Fibroblast of lung (primary cell): Measurements from ENCODE around the gene AKAP9. TPM values are rescaled to one million over a fixed set of nuclear protein-coding genes. Genes with fewer than 3 reads are reported as not detected.
"Not testable (repeated sequence)": the region's sequence is repeated elsewhere in the genome, so short reads cannot be mapped to it uniquely, and the experiment has no call there.

Experiments used
- DNase-seq, 2 donors: peaks; one replicate each; pipeline versions ENCODE4 v3.0.0 to v3.0.0-alpha.2; 2010; ENCODE audit warnings: low read depth in 2 of 2
- H2AFZ ChIP-seq: 2 replicates; pipeline ENCODE4 v1.5.1; 2012; ENCODE audit warnings: low read length, control low read depth, inconsistent platforms
- H3K27ac ChIP-seq: 2 replicates; pipeline ENCODE4 v1.5.1; 2011; ENCODE audit warnings: low read length, control low read depth; ENCODE audit not compliant: insufficient read depth
- H3K27me3 ChIP-seq: 2 replicates; pipeline ENCODE4 v1.5.1; 2011; ENCODE audit warnings: mild to moderate bottlenecking, low read length; ENCODE audit not compliant: control insufficient read depth, insufficient read depth
- H3K36me3 ChIP-seq: 2 replicates; pipeline ENCODE4 v1.5.1; 2011; ENCODE audit warnings: low read length; ENCODE audit not compliant: control insufficient read depth, insufficient read depth
- H3K4me1 ChIP-seq: 2 replicates; pipeline ENCODE4 v1.5.1; 2011; ENCODE audit warnings: low read length; ENCODE audit not compliant: control insufficient read depth, insufficient read depth; ENCODE audit errors: extremely low read depth
- H3K4me2 ChIP-seq: 2 replicates; pipeline ENCODE4 v1.5.1; 2011; ENCODE audit warnings: low read length, control low read depth; ENCODE audit not compliant: insufficient read depth; ENCODE audit errors: extremely low read depth
- H3K4me3 ChIP-seq, 4 experiments: fragments of 200-600 bp in 1 of 4; sonication (generic) in 1 of 4; replicated peaks in 1 of 4; 2 replicates each; pipeline ENCODE4 v1.5.1; 2011 to 2016; ENCODE audit warnings: low read length in 4 of 4, low read depth in 3 of 4, mild to moderate bottlenecking in 3 of 4, control low read depth in 2 of 4, inconsistent platforms in 1 of 4, mixed read lengths in 1 of 4; ENCODE audit not compliant: insufficient read depth in 1 of 4; ENCODE audit errors: control extremely low read depth in 1 of 4
- H3K79me2 ChIP-seq: 2 replicates; pipeline ENCODE4 v1.5.1; 2012; ENCODE audit warnings: mild to moderate bottlenecking, low read length, inconsistent platforms; ENCODE audit not compliant: control insufficient read depth, insufficient read depth
- H3K9ac ChIP-seq: 2 replicates; pipeline ENCODE4 v1.5.1; 2011; ENCODE audit warnings: mild to moderate bottlenecking, low read length, control low read depth; ENCODE audit not compliant: insufficient read depth
- H3K9me3 ChIP-seq: 2 replicates; pipeline ENCODE4 v1.5.1; 2012; ENCODE audit warnings: low read depth, low read length; ENCODE audit not compliant: control insufficient read depth, insufficient read depth
- H4K20me1 ChIP-seq: 2 replicates; pipeline ENCODE4 v1.5.1; 2011; ENCODE audit warnings: low read length; ENCODE audit not compliant: control insufficient read depth, insufficient read depth; ENCODE audit errors: extremely low read depth
- EZH2 ChIP-seq: IDR thresholded peaks from 2 replicates; pipeline ENCODE4 v1.5.1; 2012; ENCODE audit warnings: low read length, control low read depth, mild to moderate bottlenecking; ENCODE audit errors: missing control alignments
- polyA plus RNA-seq, 2 donors: library from polyadenylated mRNA; depleted of rRNA in 1 of 2; stranded (reverse) in 1 of 2; unstranded in 1 of 2; fragments of >200 nt; gene quantifications; 2 replicates each; pipeline ENCODE4 v1.2.1, GENCODE V29; 2011 to 2012; ENCODE audit warnings: missing spikeins in 1 of 2
- total RNA-seq: library from RNA; depleted of rRNA; stranded (reverse); fragments of >200 nt; gene quantifications from 2 replicates; pipeline ENCODE4 v1.2.1, GENCODE V29; 2014
- TF ChIP-seq, protein P1 (sequence below), 2 donors: IDR thresholded peaks in 1 of 2; conservative IDR thresholded peaks in 1 of 2; 1 replicate in 1 of 2; 2 replicates in 1 of 2; pipeline ENCODE4 v1.5.1; 2011 to 2012; ENCODE audit warnings: low read length in 2 of 2, control low read depth in 1 of 2, inconsistent platforms in 1 of 2, low read depth in 1 of 2, mild to moderate bottlenecking in 1 of 2

Gene AKAP9
- total and polyA plus RNA-seq, 2 donors (not counting 1 experiment from before 2014, with no cell fraction given) = 16.6 to 46.6 TPM

DNA sequence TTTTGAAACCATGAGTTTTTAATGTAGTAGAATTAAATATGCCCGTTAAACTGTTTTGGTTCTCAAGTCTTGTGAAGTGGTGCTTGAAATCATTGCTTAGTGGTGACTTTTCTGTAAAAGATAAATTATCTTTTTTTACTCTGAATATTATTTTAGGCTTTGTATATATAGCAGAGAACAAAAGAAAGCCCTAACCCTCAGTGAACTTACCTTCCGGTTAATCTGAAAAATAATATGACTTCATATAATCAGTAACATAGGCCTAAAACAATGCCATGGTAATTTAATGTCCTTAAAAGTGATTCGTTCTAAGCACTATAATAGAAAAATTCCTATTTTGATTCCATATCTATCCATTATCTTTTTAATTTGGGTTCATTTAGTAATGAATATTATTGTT, 21.8 kb downstream of the AKAP9 start:
- no peak overlapping the region for H3K4me3 ChIP-seq
- no peak overlapping the region for H3K27ac ChIP-seq
- H3K4me2 ChIP-seq = no peak overlapping the region
- no peak overlapping the region for H2AFZ ChIP-seq
- DNase-seq = no peak
- H3K4me1 ChIP-seq = no peaks in the 10 kb centered on the region
- H3K79me2 ChIP-seq = peaks cover 5% of the 10 kb centered on the region
- H3K36me3 ChIP-seq = no peaks in the 10 kb centered on the region
- H3K27me3 ChIP-seq = no peaks in the 10 kb centered on the region
- no peak for TF ChIP-seq EZH2
- TF ChIP-seq, protein P1, sequence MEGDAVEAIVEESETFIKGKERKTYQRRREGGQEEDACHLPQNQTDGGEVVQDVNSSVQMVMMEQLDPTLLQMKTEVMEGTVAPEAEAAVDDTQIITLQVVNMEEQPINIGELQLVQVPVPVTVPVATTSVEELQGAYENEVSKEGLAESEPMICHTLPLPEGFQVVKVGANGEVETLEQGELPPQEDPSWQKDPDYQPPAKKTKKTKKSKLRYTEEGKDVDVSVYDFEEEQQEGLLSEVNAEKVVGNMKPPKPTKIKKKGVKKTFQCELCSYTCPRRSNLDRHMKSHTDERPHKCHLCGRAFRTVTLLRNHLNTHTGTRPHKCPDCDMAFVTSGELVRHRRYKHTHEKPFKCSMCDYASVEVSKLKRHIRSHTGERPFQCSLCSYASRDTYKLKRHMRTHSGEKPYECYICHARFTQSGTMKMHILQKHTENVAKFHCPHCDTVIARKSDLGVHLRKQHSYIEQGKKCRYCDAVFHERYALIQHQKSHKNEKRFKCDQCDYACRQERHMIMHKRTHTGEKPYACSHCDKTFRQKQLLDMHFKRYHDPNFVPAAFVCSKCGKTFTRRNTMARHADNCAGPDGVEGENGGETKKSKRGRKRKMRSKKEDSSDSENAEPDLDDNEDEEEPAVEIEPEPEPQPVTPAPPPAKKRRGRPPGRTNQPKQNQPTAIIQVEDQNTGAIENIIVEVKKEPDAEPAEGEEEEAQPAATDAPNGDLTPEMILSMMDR (conservative IDR thresholded peaks at IDR 0.05 in 1 of 2, IDR thresholded peaks at IDR 0.05 in 1 of 2; ENCODE audit: low read depth in 1 of 2, low read length in 2 of 2) = no peak
- H3K9ac ChIP-seq = no peak overlapping the region
- H4K20me1 ChIP-seq = no peaks in the 10 kb centered on the region
- H3K9me3 ChIP-seq = no peaks in the 10 kb centered on the region

DNA sequence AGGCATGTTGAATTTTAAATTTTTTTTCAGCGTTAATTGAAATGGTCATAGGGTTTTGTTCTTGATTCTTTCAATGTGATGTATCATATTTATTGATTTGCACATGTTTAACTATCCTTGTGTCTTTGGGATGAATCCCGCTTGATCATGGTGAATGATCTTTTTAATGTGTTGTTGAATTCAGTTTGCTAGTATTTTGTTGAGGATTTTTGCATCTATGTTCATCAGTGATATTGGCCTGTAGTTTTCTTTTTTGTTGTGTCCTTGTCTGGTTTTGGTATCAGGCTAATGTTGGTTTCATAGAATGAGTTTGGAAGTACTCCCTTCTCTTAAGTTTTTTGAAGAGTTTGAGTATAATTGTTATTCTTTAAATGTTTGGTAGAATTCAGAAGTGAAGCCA, 26.9 kb downstream of the AKAP9 start:
- not testable (repeated sequence) for H3K27ac ChIP-seq, H3K36me3 ChIP-seq, H3K9ac ChIP-seq, DNase-seq, H4K20me1 ChIP-seq, H2AFZ ChIP-seq, H3K4me2 ChIP-seq, H3K9me3 ChIP-seq, H3K4me3 ChIP-seq, H3K27me3 ChIP-seq, H3K4me1 ChIP-seq, H3K79me2 ChIP-seq

DNA sequence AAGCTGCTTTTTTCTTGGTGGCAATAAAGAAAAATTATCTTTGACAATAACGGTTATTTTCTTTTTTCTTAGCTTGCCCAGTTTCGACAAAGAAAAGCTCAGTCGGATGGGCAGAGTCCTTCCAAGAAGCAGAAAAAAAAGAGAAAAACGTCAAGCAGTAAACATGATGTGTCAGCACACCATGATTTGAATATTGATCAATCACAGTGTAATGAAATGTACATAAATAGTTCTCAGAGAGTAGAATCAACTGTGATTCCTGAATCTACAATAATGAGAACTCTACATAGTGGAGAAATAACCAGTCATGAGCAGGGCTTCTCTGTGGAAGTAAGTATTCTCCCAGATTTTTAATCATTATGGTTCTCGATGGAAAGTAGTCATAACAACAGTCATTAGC, 33.0 kb downstream of the AKAP9 start:
- DNase-seq = no peak
- peaks cover 3% of the 10 kb centered on the region for H4K20me1 ChIP-seq
- no peak overlapping the region for H3K9ac ChIP-seq
- H3K4me2 ChIP-seq = no peak overlapping the region
- H3K9me3 ChIP-seq = no peaks in the 10 kb centered on the region
- no peak overlapping the region for H3K4me3 ChIP-seq
- H3K36me3 ChIP-seq = no peaks in the 10 kb centered on the region
- no peaks in the 10 kb centered on the region for H3K4me1 ChIP-seq
- H3K27ac ChIP-seq = no peak overlapping the region
- H3K79me2 ChIP-seq = peaks cover 2% of the 10 kb centered on the region
- TF ChIP-seq, protein P1 (conservative IDR thresholded peaks at IDR 0.05 in 1 of 2, IDR thresholded peaks at IDR 0.05 in 1 of 2; ENCODE audit: low read depth in 1 of 2, low read length in 2 of 2) = no peak
- no peak for TF ChIP-seq EZH2
- no peak overlapping the region for H2AFZ ChIP-seq
- no peaks in the 10 kb centered on the region for H3K27me3 ChIP-seq
